ENCODE results near the gene MAFB. TPM values are rescaled to one million over a fixed set of nuclear protein-coding genes. Genes with fewer than 3 reads are reported as not detected.

The MAFB gene
- total RNA-seq, 1 experiment from 2014 or later: 0.22 TPM

DNA sequence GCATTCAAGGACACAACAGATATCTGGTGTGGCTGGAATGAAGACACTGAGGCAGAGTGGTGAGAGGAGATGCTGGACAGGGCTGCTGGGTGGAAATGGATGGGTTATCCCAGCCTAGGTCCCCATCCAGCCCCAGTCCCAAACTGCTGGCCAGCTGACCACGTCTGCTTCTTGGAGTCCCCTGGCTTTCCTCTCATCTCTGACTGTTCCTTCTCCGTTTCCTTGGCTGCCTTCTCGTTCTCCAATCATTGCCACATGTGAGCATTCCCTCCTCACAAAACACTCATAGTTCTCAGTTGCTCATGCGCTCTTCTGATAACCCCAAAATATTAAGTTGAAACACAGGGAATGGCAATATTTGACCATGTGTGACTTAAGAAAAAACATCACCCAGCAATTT, 31.5 kb downstream of the MAFB start:
- Histone ChIP-seq H2AFZ (ENCODE audit: low read depth, low read length, poor library complexity, severe bottlenecking) (no peak overlapping the region), H3K4me3 (replicated peaks in 1 of 2; ENCODE audit: low read depth in 1 of 2, low read length in 2 of 2) (no peak overlapping the region), H3K9me3 (ENCODE audit: control insufficient read depth in 1 of 2, insufficient read depth in 1 of 2, low read depth in 1 of 2, low read length in 2 of 2) (no peaks in the 10 kb centered on the region), H3K4me2 (ENCODE audit: low read length) (no peak overlapping the region), H3K36me3 (ENCODE audit: control insufficient read depth in 1 of 2, insufficient read depth in 2 of 2, low read length in 2 of 2) (no peaks in the 10 kb centered on the region), H4K20me1 (ENCODE audit: insufficient read depth) (no peaks in the 10 kb centered on the region), H3K27ac (ENCODE audit: low read depth, low read length) (no peak overlapping the region), H3K9ac (ENCODE audit: low read length) (no peak overlapping the region), H3K9me2 (ENCODE audit: insufficient read depth) (no peaks in the 10 kb centered on the region), H3K27me3 (ENCODE audit: insufficient read depth, low read length) (no peaks in the 10 kb centered on the region), H3K4me1 (ENCODE audit: control insufficient read depth in 1 of 2, insufficient read depth in 2 of 2, low read length in 2 of 2) (no peaks in the 10 kb centered on the region), H3K79me2 (ENCODE audit: insufficient read depth, low read length) (no peaks in the 10 kb centered on the region)
- BruUV-seq (replicated peaks): no TSS peak
- RAD21 ChIA-PET (ENCODE audit: low non-redundant PET in 1 of 2, low total read pairs in 2 of 2, uncharacterized antibody in 2 of 2, unreplicated experiment in 2 of 2): no interaction called here
- no peak for DNase-seq (ENCODE audit: low read depth, low spot score)
- ATAC-seq: no peak
- CTCF ChIA-PET: no interaction called here
- POLR2A ChIA-PET: no interaction called here
- TF ChIP-seq SRF (IDR thresholded peaks at IDR 0.05; ENCODE audit: low read depth) (no peak), POLR2AphosphoS5 (IDR thresholded peaks at IDR 0.05; ENCODE audit: low read depth, low read length) (no peak), ELF1 (IDR thresholded peaks at IDR 0.05; ENCODE audit: borderline replicate concordance, low read depth) (no peak), SP1 (IDR thresholded peaks at IDR 0.05; ENCODE audit: low read depth) (no peak), CBX3 (IDR thresholded peaks at IDR 0.05; ENCODE audit: low read depth) (no peak), FOSL1 (IDR thresholded peaks at IDR 0.05; ENCODE audit: low read depth) (no peak), TCF7L2 (IDR thresholded peaks at IDR 0.05; ENCODE audit: borderline replicate concordance, extremely low read depth, insufficient read depth, insufficient read length) (no peak), POLR2A (IDR thresholded peaks at IDR 0.05; ENCODE audit: borderline replicate concordance, extremely low read depth, insufficient read depth, insufficient read length) (no peak), SIN3A (IDR thresholded peaks at IDR 0.05; ENCODE audit: low read depth) (no peak), EZH2 (IDR thresholded peaks at IDR 0.05) (no peak), EGR1 (IDR thresholded peaks at IDR 0.05; ENCODE audit: low read depth) (no peak), JUND (IDR thresholded peaks at IDR 0.05) (no peak), REST (IDR thresholded peaks at IDR 0.05; ENCODE audit: low read depth) (no peak), YY1 (IDR thresholded peaks at IDR 0.05; ENCODE audit: extremely low read depth, insufficient replicate concordance, low read depth, low read length) (no peak), ZBTB33 (IDR thresholded peaks at IDR 0.05; ENCODE audit: extremely low read depth, insufficient replicate concordance, low read length) (no peak)
- intact Hi-C loops (cut with micrococcal nuclease): no loop called here
